ENCODE results near the gene KCNK3. TPM values are rescaled to one million over a fixed set of nuclear protein-coding genes. Genes with fewer than 3 reads are reported as not detected.

Gene KCNK3
- total RNA-seq, 4 donors from 2014 or later = 0.76 to 1.6 (median 0.94) TPM

- Histone ChIP-seq H3K27ac (peak overlapping the region in 1 of 4 donors; percentile 35), H3K4me1 (no peaks in the 10 kb centered on the region), H3K36me3 (no peaks in the 10 kb centered on the region), H3K27me3 (no peaks in the 10 kb centered on the region), H3K9me3 (no peaks in the 10 kb centered on the region), H3K4me3 (no peak overlapping the region)
- TF ChIP-seq, protein P1, sequence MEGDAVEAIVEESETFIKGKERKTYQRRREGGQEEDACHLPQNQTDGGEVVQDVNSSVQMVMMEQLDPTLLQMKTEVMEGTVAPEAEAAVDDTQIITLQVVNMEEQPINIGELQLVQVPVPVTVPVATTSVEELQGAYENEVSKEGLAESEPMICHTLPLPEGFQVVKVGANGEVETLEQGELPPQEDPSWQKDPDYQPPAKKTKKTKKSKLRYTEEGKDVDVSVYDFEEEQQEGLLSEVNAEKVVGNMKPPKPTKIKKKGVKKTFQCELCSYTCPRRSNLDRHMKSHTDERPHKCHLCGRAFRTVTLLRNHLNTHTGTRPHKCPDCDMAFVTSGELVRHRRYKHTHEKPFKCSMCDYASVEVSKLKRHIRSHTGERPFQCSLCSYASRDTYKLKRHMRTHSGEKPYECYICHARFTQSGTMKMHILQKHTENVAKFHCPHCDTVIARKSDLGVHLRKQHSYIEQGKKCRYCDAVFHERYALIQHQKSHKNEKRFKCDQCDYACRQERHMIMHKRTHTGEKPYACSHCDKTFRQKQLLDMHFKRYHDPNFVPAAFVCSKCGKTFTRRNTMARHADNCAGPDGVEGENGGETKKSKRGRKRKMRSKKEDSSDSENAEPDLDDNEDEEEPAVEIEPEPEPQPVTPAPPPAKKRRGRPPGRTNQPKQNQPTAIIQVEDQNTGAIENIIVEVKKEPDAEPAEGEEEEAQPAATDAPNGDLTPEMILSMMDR (IDR thresholded peaks at IDR 0.05) = no peak
- no peak for TF ChIP-seq POLR2A (IDR thresholded peaks at IDR 0.05)
- DNase-seq = no peak
Measured at GRCh38 chr2:26710145-26710544, 17.6 kb downstream of the KCNK3 start.

GRCh38 chr2:26710743-26711456 is 18.4 kb downstream of the KCNK3 start:
- Histone ChIP-seq H3K27ac (peak overlapping the region in 1 of 4 donors; percentile 35), H3K36me3 (no peaks in the 10 kb centered on the region), H3K27me3 (no peaks in the 10 kb centered on the region), H3K4me3 (no peak overlapping the region), H3K9me3 (no peaks in the 10 kb centered on the region), H3K4me1 (no peaks in the 10 kb centered on the region)
- TF ChIP-seq POLR2A (IDR thresholded peaks at IDR 0.05) = no peak
- TF ChIP-seq, protein P1 (IDR thresholded peaks at IDR 0.05) = no peak
- DNase-seq = no peak

GRCh38 chr2:26711457-26712161 is 19.1 kb downstream of the KCNK3 start:
- Histone ChIP-seq H3K4me1 (no peaks in the 10 kb centered on the region), H3K36me3 (no peaks in the 10 kb centered on the region), H3K9me3 (no peaks in the 10 kb centered on the region), H3K27ac (peak overlapping the region in 1 of 4 donors; percentile 17), H3K27me3 (no peaks in the 10 kb centered on the region), H3K4me3 (no peak overlapping the region)
- TF ChIP-seq POLR2A (IDR thresholded peaks at IDR 0.05) = no peak
- TF ChIP-seq, protein P1 (IDR thresholded peaks at IDR 0.05) = no peak
- no peak for DNase-seq

- H3K9me3 ChIP-seq = no peaks in the 10 kb centered on the region
- H3K4me1 ChIP-seq = no peaks in the 10 kb centered on the region
- peak overlapping the region in 1 of 4 donors; percentile 17 for H3K27ac ChIP-seq
- DNase-seq = no peak
- no peaks in the 10 kb centered on the region for H3K27me3 ChIP-seq
- TF ChIP-seq, protein P1 (IDR thresholded peaks at IDR 0.05) = no peak
- no peak for TF ChIP-seq POLR2A (IDR thresholded peaks at IDR 0.05)
- H3K36me3 ChIP-seq = no peaks in the 10 kb centered on the region
- H3K4me3 ChIP-seq = no peak overlapping the region
Measured at GRCh38 chr2:26712486-26713465, 20.3 kb downstream of the KCNK3 start.

DNA sequence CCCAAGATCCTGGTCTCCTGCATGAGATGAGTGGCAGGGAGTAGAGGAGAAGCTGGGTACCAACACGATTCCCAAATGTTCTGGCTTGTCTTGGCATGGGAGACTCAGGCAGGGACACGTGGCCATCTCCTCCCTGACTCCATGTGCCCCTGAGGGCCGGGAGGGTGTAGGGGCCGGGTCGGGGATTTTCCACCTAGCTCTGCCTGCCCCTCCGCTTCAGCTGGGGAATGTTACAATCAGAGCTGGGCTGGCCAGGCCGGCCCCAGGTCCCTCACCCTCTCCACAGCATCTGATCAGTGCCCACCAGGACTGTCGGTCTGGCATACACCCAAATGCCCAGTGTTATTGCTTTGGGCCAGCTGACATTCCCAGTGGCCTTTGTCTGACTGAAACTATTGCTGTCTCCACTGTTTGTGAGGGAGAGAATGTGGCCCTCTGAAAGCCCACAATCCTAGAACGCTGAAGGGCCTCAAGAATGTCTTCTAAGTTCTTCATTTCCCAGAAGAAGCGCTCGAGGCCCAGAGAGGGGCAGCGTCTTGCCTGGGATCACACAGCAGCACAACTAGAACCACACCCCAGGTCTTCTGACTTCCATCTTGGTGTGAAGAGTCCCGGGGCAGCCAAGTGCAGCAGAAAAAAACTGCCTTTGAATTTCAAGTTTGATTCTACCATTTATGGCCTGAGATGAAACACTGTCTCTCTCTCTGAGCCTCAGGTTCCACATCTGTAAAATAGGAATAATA is 23.2 kb downstream of the KCNK3 start:
- Histone ChIP-seq H3K9me3 (no peaks in the 10 kb centered on the region), H3K27me3 (no peaks in the 10 kb centered on the region), H3K27ac (no peak overlapping the region), H3K36me3 (no peaks in the 10 kb centered on the region), H3K4me1 (peaks cover 0 to 11% (median 0%) of the 10 kb centered on the region in 4 donors), H3K4me3 (no peak overlapping the region)
- no peak for DNase-seq
- TF ChIP-seq, protein P1 (IDR thresholded peaks at IDR 0.05) = no peak
- TF ChIP-seq POLR2A (IDR thresholded peaks at IDR 0.05) = no peak
